Adrenal gland (tissue), 12 donors: Measurements from ENCODE around the gene GUCA1A. TPM values are rescaled to one million over a fixed set of nuclear protein-coding genes. Genes with fewer than 3 reads are reported as not detected.
"Not testable (repeated sequence)": the region's sequence is repeated elsewhere in the genome, so short reads cannot be mapped to it uniquely, and the experiment has no call there.

ENCODE experiments used
- DNase-seq, 7 donors: peaks; one replicate each; pipeline ENCODE4 v3.0.0-alpha.2; 2019 to 2020
- H3K27ac ChIP-seq, 5 donors: fragments of 200-600 bp; sonication (generic) in 4 of 5; 1 replicate in 3 of 5; 2 replicates in 2 of 5; pipeline versions ENCODE4 v1.5.1 to v1.8.0; 2016 to 2020; ENCODE audit warnings: mild to moderate bottlenecking in 1 of 5
- H3K27me3 ChIP-seq: fragments of 200-600 bp; 2 replicates; pipeline ENCODE4 v1.8.0; 2021
- H3K36me3 ChIP-seq, 2 donors: fragments of 200-600 bp; replicated peaks in 1 of 2; 1 replicate in 1 of 2; 2 replicates in 1 of 2; pipeline versions ENCODE4 v1.5.1 to v1.8.0; 2018 to 2022
- H3K4me1 ChIP-seq, 2 donors: fragments of 200-600 bp; replicated peaks in 1 of 2; 1 replicate in 1 of 2; 2 replicates in 1 of 2; pipeline versions ENCODE4 v1.5.1 to v1.8.0; 2018 to 2021
- H3K4me3 ChIP-seq, 4 donors: fragments of 200-600 bp; sonication (generic) in 3 of 4; one replicate each; pipeline ENCODE4 v1.5.1; 2016 to 2018
- H3K9me3 ChIP-seq, 3 donors: fragments of 200-600 bp; sonication (generic) in 1 of 3; replicated peaks in 1 of 3; 1 replicate in 2 of 3; 2 replicates in 1 of 3; pipeline versions ENCODE4 v1.5.1 to v1.8.0; 2016 to 2021
- CTCF ChIP-seq, 6 experiments: fragments of 450-650 bp in 4 of 6; fragments of 200-600 bp in 2 of 6; sonication (generic) in 1 of 6; IDR thresholded peaks; 1 replicate in 5 of 6; 2 replicates in 1 of 6; pipeline versions ENCODE4 v1.5.1 to v1.8.0; 2016 to 2021; ENCODE audit warnings: antibody characterized with exemption in 6 of 6, mild to moderate bottlenecking in 2 of 6, moderate library complexity in 1 of 6
- POLR2A ChIP-seq, 2 donors: fragments of 450-650 bp; IDR thresholded peaks; one replicate each; pipeline ENCODE4 v1.6.1; 2017; ENCODE audit warnings: antibody characterized with exemption in 2 of 2, mild to moderate bottlenecking in 2 of 2, moderate library complexity in 1 of 2
- WGBS, 4 donors: extraction: QIAGEN DNeasy Blood & Tissue Kit in 2 of 4; methylation state at CpG; one replicate each; pipeline versions ENCODE4 v1.1.5 to v1.1.7; 2013 to 2017; 5-methylcytosine and 5-hydroxymethylcytosine counted together
- intact Hi-C, 2 donors: fragments of 100-400 bp; cut with DNase I; formaldehyde crosslinking; loops; one replicate each; pipeline versions ENCODE4 v1.14.1 to v1.15.0; 2022 to 2023
- polyA plus RNA-seq, 3 donors: library from polyadenylated mRNA; stranded (reverse); fragments of 200-250 nt in 2 of 3; fragments of 350-450 nt in 1 of 3; fragmentation: Illumina TruSeq in 1 of 3; extraction: RNeasy Lipid Tissue Mini Kit (QIAGEN cat#74804) in 1 of 3; gene quantifications; one replicate each; pipeline ENCODE4 v1.2.3, GENCODE V29; 2013 to 2014
- total RNA-seq, 9 donors: library from RNA; depleted of rRNA in 4 of 9; stranded (reverse); fragments of >200 nt in 4 of 9; fragments of 120-200 nt in 1 of 9; fragmentation: NEBNext Ultra II Directional in 1 of 9; extraction: Animal tissue kit (Norgen Biotek cat#: 25700) in 1 of 9; gene quantifications; one replicate each; pipeline versions ENCODE4 v1.1.0 to v1.2.4, GENCODE V29; 2013 to 2023
- donor health status: healthy with polysubstance abuse.
- donor health status: Bipolar disorder and iron deficiency.
- donor health status: DM: yes; HTN: yes; CAD: no.
- donor health status: DM: no; HTN: no; CAD: no.
- donor health status: DM: no; HTN: no; CAD: no.
- donor health status: DM: yes; HTN: yes; CAD: no.

Gene GUCA1A
- total and polyA plus RNA-seq, 12 donors, result 0.17 TPM; not detected in 11

- intact Hi-C loops, result no loop called here
- no peaks in the 10 kb centered on the region for H3K4me1 ChIP-seq
- no peak overlapping the region for H3K4me3 ChIP-seq
- WGBS, 4 donors, result 42 to 68% (median 52%) methylated on average over 8 to 10 of the region's 10 CpGs
- no peaks in the 10 kb centered on the region for H3K9me3 ChIP-seq
- DNase-seq, result peak in 1 of 7 donors; percentile 55
- no peaks in the 10 kb centered on the region for H3K36me3 ChIP-seq
- TF ChIP-seq CTCF (IDR thresholded peaks at IDR 0.05) (no peak), POLR2A (IDR thresholded peaks at IDR 0.05) (no peak)
- H3K27me3 ChIP-seq, result no peaks in the 10 kb centered on the region
- no peak overlapping the region for H3K27ac ChIP-seq
Observed at GRCh38 chr6:42185597-42185996, 12.4 kb downstream of the GUCA1A start.

GRCh38 chr6:42188406-42188805 is 15.2 kb downstream of the GUCA1A start:
- Histone ChIP-seq H3K36me3 (no peaks in the 10 kb centered on the region), H3K4me1 (peaks cover 0 to 4% of the 10 kb centered on the region in 2 donors), H3K4me3 (no peak overlapping the region), H3K27ac (no peak overlapping the region), H3K9me3 (no peaks in the 10 kb centered on the region), H3K27me3 (no peaks in the 10 kb centered on the region)
- DNase-seq, result no peak
- intact Hi-C loops, result no loop called here
- 76 to 94% (median 92%) methylated on average over 3 to 6 of the region's 6 CpGs for WGBS, 4 donors
- TF ChIP-seq CTCF (IDR thresholded peaks at IDR 0.05), result no peak
- no peak for TF ChIP-seq POLR2A (IDR thresholded peaks at IDR 0.05)

- no peak for TF ChIP-seq CTCF (IDR thresholded peaks at IDR 0.05)
- TF ChIP-seq POLR2A (IDR thresholded peaks at IDR 0.05), result no peak
- Histone ChIP-seq H3K4me1 (peaks cover 0 to 6% of the 10 kb centered on the region in 2 donors), H3K36me3 (no peaks in the 10 kb centered on the region), H3K4me3 (no peak overlapping the region), H3K9me3 (no peaks in the 10 kb centered on the region), H3K27me3 (no peaks in the 10 kb centered on the region), H3K27ac (no peak overlapping the region)
- intact Hi-C loops, result no loop called here
- DNase-seq, result peak in 1 of 7 donors; percentile 6
- 72 to 84% (median 79%) methylated on average over 4 to 5 of the region's 5 CpGs for WGBS, 4 donors
Observed at GRCh38 chr6:42190554-42191183, 17.5 kb downstream of the GUCA1A start.

GRCh38 chr6:42192385-42192784 is 19.2 kb downstream of the GUCA1A start:
- 90 to 92% (median 90%) methylated on average over 5 of the region's 5 CpGs for WGBS, 4 donors
- intact Hi-C loops, H3K27me3 ChIP-seq, DNase-seq, H3K27ac ChIP-seq, H3K9me3 ChIP-seq, H3K4me1 ChIP-seq, H3K4me3 ChIP-seq, H3K36me3 ChIP-seq: not testable (repeated sequence)

GRCh38 chr6:42193491-42193894 is 20.3 kb downstream of the GUCA1A start:
- H3K36me3 ChIP-seq, result no peaks in the 10 kb centered on the region
- peak in 1 of 7 donors; percentile 3 for DNase-seq
- WGBS, 4 donors, result 33 to 52% (median 40%) methylated on average over 8 of the region's 8 CpGs
- intact Hi-C loops, result no loop called here
- H3K27me3 ChIP-seq, result no peaks in the 10 kb centered on the region
- H3K4me3 ChIP-seq, result no peak overlapping the region
- H3K4me1 ChIP-seq, result peaks cover 0 to 6% of the 10 kb centered on the region in 2 donors
- TF ChIP-seq CTCF (IDR thresholded peaks at IDR 0.05) (no peak), POLR2A (IDR thresholded peaks at IDR 0.05) (no peak)
- no peak overlapping the region for H3K27ac ChIP-seq
- H3K9me3 ChIP-seq, result no peaks in the 10 kb centered on the region
